ENCODE data around the gene ABHD2.
"Not testable (repeated sequence)": the region's sequence is repeated elsewhere in the genome, so short reads cannot be mapped to it uniquely, and the experiment has no call there.

ABHD2 gene

GRCh38 chr15:89081878-89082277 lies 6.4 kb upstream of the ABHD2 start:
- TF ChIP-seq SP1 (IDR thresholded peaks at IDR 0.05) (no peak), PKNOX1 (IDR thresholded peaks at IDR 0.05) (no peak), ELF4 (IDR thresholded peaks at IDR 0.05) (no peak), TARDBP (IDR thresholded peaks at IDR 0.05) (no peak), FOXA1 (IDR thresholded peaks at IDR 0.05) (no peak), NFRKB (IDR thresholded peaks at IDR 0.05) (no peak), SUZ12 (IDR thresholded peaks at IDR 0.05) (no peak), CTBP1 (IDR thresholded peaks at IDR 0.05; ENCODE audit: borderline replicate concordance) (no peak), HDGF (IDR thresholded peaks at IDR 0.05; ENCODE audit: borderline replicate concordance) (no peak), BHLHE40 (IDR thresholded peaks at IDR 0.05; ENCODE audit: borderline replicate concordance) (no peak), FOXK2 (IDR thresholded peaks at IDR 0.05) (no peak), ARNT (IDR thresholded peaks at IDR 0.05) (no peak), LEF1 (IDR thresholded peaks at IDR 0.05; ENCODE audit: borderline replicate concordance) (no peak), ZNF384 (IDR thresholded peaks at IDR 0.05) (no peak), FOXM1 (IDR thresholded peaks at IDR 0.05; ENCODE audit: borderline replicate concordance) (no peak), L3MBTL2 (conservative IDR thresholded peaks at IDR 0.05) (no peak)
- POLR2A ChIA-PET: no interaction called here
- CTCF ChIA-PET: no interaction called here
- DNase-seq (ENCODE audit: extremely low spot score): no peak

GRCh38 chr15:89083246-89083645 lies 5.0 kb upstream of the ABHD2 start:
- ChIA-PET POLR2A (interaction anchor here (0.7 kb wide), 1 partner anchor 21 kb away, joined by 3 read pairs; no protein-coding TSS in a partner anchor), CTCF (no interaction called here)
- DNase-seq (ENCODE audit: extremely low spot score): no peak
- TF ChIP-seq TARDBP (IDR thresholded peaks at IDR 0.05) (no peak), NFRKB (IDR thresholded peaks at IDR 0.05) (no peak), SP1 (IDR thresholded peaks at IDR 0.05) (no peak), ARNT (IDR thresholded peaks at IDR 0.05) (no peak), ELF4 (IDR thresholded peaks at IDR 0.05) (no peak), L3MBTL2 (conservative IDR thresholded peaks at IDR 0.05) (no peak), HDGF (IDR thresholded peaks at IDR 0.05; ENCODE audit: borderline replicate concordance) (no peak), PKNOX1 (IDR thresholded peaks at IDR 0.05) (no peak)

- POLR2A ChIA-PET: no interaction called here
- TF ChIP-seq TARDBP (IDR thresholded peaks at IDR 0.05): no peak
- TF ChIP-seq FOXM1 (IDR thresholded peaks at IDR 0.05; ENCODE audit: borderline replicate concordance): no peak
- TF ChIP-seq FOXK2 (IDR thresholded peaks at IDR 0.05): no peak
- no peak for TF ChIP-seq ZNF384 (IDR thresholded peaks at IDR 0.05)
- no peak for TF ChIP-seq FOXA1 (IDR thresholded peaks at IDR 0.05)
- no peak for TF ChIP-seq BHLHE40 (IDR thresholded peaks at IDR 0.05; ENCODE audit: borderline replicate concordance)
- TF ChIP-seq L3MBTL2 (conservative IDR thresholded peaks at IDR 0.05): no peak
- TF ChIP-seq ARNT (IDR thresholded peaks at IDR 0.05): no peak
- no peak for TF ChIP-seq SP1 (IDR thresholded peaks at IDR 0.05)
- TF ChIP-seq SUZ12 (IDR thresholded peaks at IDR 0.05): no peak
- no peak for TF ChIP-seq NFRKB (IDR thresholded peaks at IDR 0.05)
- no peak for TF ChIP-seq ELF4 (IDR thresholded peaks at IDR 0.05)
- no peak for TF ChIP-seq HDGF (IDR thresholded peaks at IDR 0.05; ENCODE audit: borderline replicate concordance)
- no peak for TF ChIP-seq CTBP1 (IDR thresholded peaks at IDR 0.05; ENCODE audit: borderline replicate concordance)
- no peak for TF ChIP-seq PKNOX1 (IDR thresholded peaks at IDR 0.05)
- TF ChIP-seq LEF1 (IDR thresholded peaks at IDR 0.05; ENCODE audit: borderline replicate concordance): no peak
- DNase-seq (ENCODE audit: extremely low spot score): no peak
- CTCF ChIA-PET: interaction anchor here (1.1 kb wide), 1 partner anchor 86 kb away, joined by 3 read pairs; no protein-coding TSS in a partner anchor
Measured at GRCh38 chr15:89085289-89085926, 2.8 kb upstream of the ABHD2 start.

GRCh38 chr15:89085933-89086332 lies 2.3 kb upstream of the ABHD2 start:
- DNase-seq (ENCODE audit: extremely low spot score); POLR2A ChIA-PET: not testable (repeated sequence)
- CTCF ChIA-PET: interaction anchor here (1.1 kb wide), 1 partner anchor 86 kb away, joined by 3 read pairs; no protein-coding TSS in a partner anchor

- POLR2A ChIA-PET; DNase-seq (ENCODE audit: extremely low spot score): not testable (repeated sequence)
- CTCF ChIA-PET: interaction anchor here (0.6 to 1.1 kb wide), 3 partner anchors 43 to 299 kb away, joined by 3 read pairs; no protein-coding TSS in a partner anchor
Measured at GRCh38 chr15:89086390-89086789, 1.9 kb upstream of the ABHD2 start.

- CTCF ChIA-PET: interaction anchor here (0.7 to 1.2 kb wide), 3 partner anchors 30 to 42 kb away, joined by 3 to 4 read pairs (median 3); no protein-coding TSS in a partner anchor
- DNase-seq (ENCODE audit: extremely low spot score): no peak
- TF ChIP-seq ARNT (IDR thresholded peaks at IDR 0.05) (no peak), FOXM1 (IDR thresholded peaks at IDR 0.05; ENCODE audit: borderline replicate concordance) (no peak), HDGF (IDR thresholded peaks at IDR 0.05; ENCODE audit: borderline replicate concordance) (no peak), TARDBP (IDR thresholded peaks at IDR 0.05) (no peak)
- POLR2A ChIA-PET: interaction anchor here (1.0 to 2.2 kb wide), 11 partner anchors 8 to 248 kb away, joined by 3 to 28 read pairs (median 7); partner anchors contain the start of gene POLG
Measured at GRCh38 chr15:89087161-89087829, 961 bp upstream of the ABHD2 start.
